CD14-positive monocyte (primary cell): ENCODE data around the gene AKAP8L. TPM values are rescaled to one million over a fixed set of nuclear protein-coding genes. Genes with fewer than 3 reads are reported as not detected.

Experiments
- DNase-seq, 3 donors: peaks; one replicate each; pipeline ENCODE4 v3.0.0-alpha.2; 2011 to 2022
- H2AFZ ChIP-seq: 2 replicates; pipeline ENCODE4 v1.6.0; 2012; ENCODE audit warnings: mild to moderate bottlenecking, low read depth, low read length, inconsistent platforms; ENCODE audit not compliant: insufficient read depth, poor library complexity, severe bottlenecking
- H3K27ac ChIP-seq, 2 donors: 1 replicate in 1 of 2; 2 replicates in 1 of 2; pipeline ENCODE4 v1.5.1; 2012 to 2013; ENCODE audit warnings: low read length in 2 of 2, control low read depth in 1 of 2, inconsistent platforms in 1 of 2, low read depth in 1 of 2, mild to moderate bottlenecking in 1 of 2
- H3K27me3 ChIP-seq, 2 donors: one replicate each; pipeline versions ENCODE4 v1.6.0 to v1.6.1; 2011 to 2013; ENCODE audit warnings: low read length in 2 of 2; ENCODE audit not compliant: control insufficient read depth in 2 of 2, insufficient read depth in 2 of 2
- H3K36me3 ChIP-seq, 2 donors: replicated peaks in 1 of 2; 1 replicate in 1 of 2; 2 replicates in 1 of 2; pipeline versions ENCODE4 v1.5.1 to v1.6.1; 2012 to 2013; ENCODE audit warnings: low read length in 2 of 2, control low read depth in 1 of 2, inconsistent platforms in 1 of 2, mild to moderate bottlenecking in 1 of 2; ENCODE audit not compliant: insufficient read depth in 2 of 2, control insufficient read depth in 1 of 2
- H3K4me1 ChIP-seq, 2 donors: 1 replicate in 1 of 2; 2 replicates in 1 of 2; pipeline versions ENCODE4 v1.5.1 to v1.6.1; 2012 to 2013; ENCODE audit warnings: low read length in 2 of 2, control low read depth in 1 of 2, inconsistent platforms in 1 of 2, mild to moderate bottlenecking in 1 of 2, moderate library complexity in 1 of 2; ENCODE audit not compliant: insufficient read depth in 2 of 2, control insufficient read depth in 1 of 2
- H3K4me2 ChIP-seq: replicated peaks from 2 replicates; pipeline ENCODE3; 2012; ENCODE audit warnings: low read length, moderate library complexity, mild to moderate bottlenecking; ENCODE audit not compliant: poor library complexity, severe bottlenecking; ENCODE audit errors: extremely low read depth
- H3K4me3 ChIP-seq, 3 experiments: fragments of 200-600 bp in 1 of 3; sonication (generic) in 1 of 3; replicated peaks in 1 of 3; 1 replicate in 2 of 3; 2 replicates in 1 of 3; pipeline ENCODE4 v1.5.1; 2011 to 2013; ENCODE audit warnings: low read length in 3 of 3, mild to moderate bottlenecking in 3 of 3, control low read depth in 2 of 3, low read depth in 2 of 3, inconsistent platforms in 1 of 3, moderate library complexity in 1 of 3
- H3K79me2 ChIP-seq: 2 replicates; pipeline ENCODE4 v1.6.0; 2012; ENCODE audit warnings: mild to moderate bottlenecking, control low read depth, inconsistent platforms, low read length, moderate library complexity; ENCODE audit not compliant: insufficient read depth
- H3K9ac ChIP-seq: 2 replicates; pipeline ENCODE4 v1.6.0; 2017; ENCODE audit warnings: low read length, mild to moderate bottlenecking; ENCODE audit not compliant: insufficient read depth, poor library complexity, severe bottlenecking
- H3K9me3 ChIP-seq, 2 donors: replicated peaks in 1 of 2; 1 replicate in 1 of 2; 2 replicates in 1 of 2; pipeline versions ENCODE4 v1.5.1 to v1.6.1; 2012 to 2013; ENCODE audit warnings: low read length in 2 of 2, control low read depth in 1 of 2; ENCODE audit not compliant: control insufficient read depth in 1 of 2, insufficient read depth in 1 of 2
- H4K20me1 ChIP-seq: 2 replicates; pipeline ENCODE4 v1.6.0; 2012; ENCODE audit warnings: mild to moderate bottlenecking, low read length, control low read depth, moderate library complexity; ENCODE audit not compliant: insufficient read depth
- H3K27ac Mint-ChIP-seq, 7 donors: one replicate each; pipeline ENCODE4 v1.8.0; 2020; ENCODE audit warnings: mild to moderate bottlenecking in 7 of 7, mixed read lengths in 7 of 7, moderate library complexity in 6 of 7, inconsistent platforms in 2 of 7
- H3K27me3 Mint-ChIP-seq, 3 donors: one replicate each; pipeline ENCODE4 v1.8.0; 2021 to 2022; ENCODE audit warnings: low read depth in 3 of 3, mild to moderate bottlenecking in 3 of 3, mixed read lengths in 3 of 3, moderate library complexity in 3 of 3, inconsistent platforms in 1 of 3
- H3K36me3 Mint-ChIP-seq, 2 donors: one replicate each; pipeline ENCODE4 v1.8.0; 2020; ENCODE audit warnings: mixed read lengths in 2 of 2, inconsistent platforms in 1 of 2, mild to moderate bottlenecking in 1 of 2
- H3K4me1 Mint-ChIP-seq: one replicate; pipeline ENCODE4 v1.8.0; 2020; ENCODE audit warnings: mild to moderate bottlenecking, mixed read lengths
- H3K4me3 Mint-ChIP-seq, 2 donors: one replicate each; pipeline ENCODE4 v1.8.0; 2020; ENCODE audit warnings: mild to moderate bottlenecking in 2 of 2, mixed read lengths in 2 of 2, moderate library complexity in 1 of 2
- H3K9me3 Mint-ChIP-seq, 7 donors: one replicate each; pipeline ENCODE4 v1.8.0; 2020 to 2022; ENCODE audit warnings: mixed read lengths in 7 of 7, mild to moderate bottlenecking in 6 of 7, moderate library complexity in 6 of 7, inconsistent platforms in 2 of 7
- CTCF ChIP-seq: fragments of 200-600 bp; IDR thresholded peaks from one replicate; pipeline ENCODE4 v1.8.0; 2022; ENCODE audit warnings: antibody characterized with exemption, mild to moderate bottlenecking
- WGBS: methylation state at CpG from one replicate; pipeline ENCODE4 v1.1.5; 2013; ENCODE audit warnings: missing lambda C conversion rate; ENCODE audit not compliant: insufficient coverage; 5-methylcytosine and 5-hydroxymethylcytosine counted together
- intact Hi-C, 2 donors: fragments of 100-400 bp; cut with micrococcal nuclease; formaldehyde crosslinking; loops; one replicate each; pipeline versions ENCODE4 v1.15.0 to v1.15.1; 2023
- polyA plus RNA-seq, 3 donors: library from polyadenylated mRNA; depleted of rRNA in 1 of 3; unstranded in 2 of 3; stranded (reverse) in 1 of 3; fragments of 300-500 nt in 2 of 3; fragments of >200 nt in 1 of 3; fragmentation: Illumina TruSeq in 2 of 3; gene quantifications; 1 replicate in 2 of 3; 2 replicates in 1 of 3; pipeline ENCODE4 v1.2.3, GENCODE V29; 2012 to 2021

AKAP8L gene
- polyA plus RNA-seq, 3 donors, result 21.4 to 103 (median 39.0) TPM

GRCh38 chr19:15419413-15420025 lies 731 bp upstream of the AKAP8L start:
- peak overlapping the region; percentile 12 to 97 (median 13) for H3K4me3 ChIP-seq
- peaks cover 34% of the 10 kb centered on the region for H4K20me1 ChIP-seq
- intact Hi-C loops, result loop anchor here (1.0 to 5.0 kb wide), 7 partner anchors 13 to 137 kb away; partner anchors contain the start of gene AKAP8 (in 1 of the 2)
- H3K4me1 ChIP-seq, result peaks cover 19 to 26% of the 10 kb centered on the region in 2 donors
- no peak overlapping the region for H3K27ac ChIP-seq
- peak overlapping the region; percentile 86 to 97 for H3K4me3 Mint-ChIP-seq
- H2AFZ ChIP-seq, result peak overlapping the region; percentile 51
- H3K27ac Mint-ChIP-seq, result peak overlapping the region in 2 of 7 donors; percentile 56 to 82
- H3K9me3 Mint-ChIP-seq, result peaks cover 0 to 8% (median 6%) of the 10 kb centered on the region in 7 donors
- 43% methylated on average over 4 of the region's 16 CpGs for WGBS
- H3K36me3 ChIP-seq, result peaks cover 26 to 41% of the 10 kb centered on the region in 2 donors
- peaks cover 30% of the 10 kb centered on the region for H3K4me1 Mint-ChIP-seq
- H3K27me3 ChIP-seq, result no peaks in the 10 kb centered on the region
- H3K36me3 Mint-ChIP-seq, result peaks cover 31 to 53% of the 10 kb centered on the region in 2 donors
- H3K79me2 ChIP-seq, result peaks cover 44% of the 10 kb centered on the region
- H3K9ac ChIP-seq, result peak overlapping the region; percentile 97
- DNase-seq, result no peak
- peak overlapping the region; percentile 71 for H3K4me2 ChIP-seq
- peak; percentile 53 for TF ChIP-seq CTCF
- no peaks in the 10 kb centered on the region for H3K27me3 Mint-ChIP-seq
- H3K9me3 ChIP-seq, result peaks cover 6 to 10% of the 10 kb centered on the region in 2 donors

GRCh38 chr19:15418231-15418578 lies 583 bp downstream of the AKAP8L start:
- H3K27ac Mint-ChIP-seq, result peak overlapping the region; percentile 90 to 99 (median 97)
- H3K27me3 Mint-ChIP-seq, result no peaks in the 10 kb centered on the region
- Histone ChIP-seq H3K36me3 (peaks cover 13 to 28% of the 10 kb centered on the region in 2 donors), H4K20me1 (peaks cover 47% of the 10 kb centered on the region), H3K9me3 (peaks cover 3% of the 10 kb centered on the region in 2 donors), H3K4me1 (peaks cover 19 to 26% of the 10 kb centered on the region in 2 donors), H3K4me2 (peak overlapping the region; percentile 85), H2AFZ (peak overlapping the region; percentile 87), H3K79me2 (peaks cover 57% of the 10 kb centered on the region), H3K27me3 (no peaks in the 10 kb centered on the region), H3K4me3 (peak overlapping the region; percentile 86 to 97 (median 97)), H3K9ac (peak overlapping the region; percentile 97), H3K27ac (peak overlapping the region; percentile 55 to 92)
- intact Hi-C loops, result loop anchor here (2.0 to 5.0 kb wide), 4 partner anchors 15 to 41 kb away; partner anchors contain the start of gene AKAP8 (in 1 of the 2)
- TF ChIP-seq CTCF, result no peak
- H3K36me3 Mint-ChIP-seq, result peaks cover 23 to 43% of the 10 kb centered on the region in 2 donors
- peaks cover 0 to 6% (median 4%) of the 10 kb centered on the region in 7 donors for H3K9me3 Mint-ChIP-seq
- H3K4me1 Mint-ChIP-seq, result peaks cover 33% of the 10 kb centered on the region
- no peak for DNase-seq
- peak overlapping the region; percentile 97 to 99 for H3K4me3 Mint-ChIP-seq
- WGBS, result 0% methylated on average over 13 of the region's 16 CpGs
